HG02938 (cell line): ENCODE results near the gene C21orf58.

ENCODE experiments used
- ATAC-seq: cut with Tn5 transposase; IDR thresholded peaks from one replicate; pipeline ENCODE4 v1.9.1; 2021; ENCODE audit warnings: mild to moderate bottlenecking, moderate library complexity; ENCODE audit not compliant: unreplicated experiment

The C21orf58 gene

GRCh38 chr21:46354046-46354445 is 30.4 kb upstream of the C21orf58 start:
- ATAC-seq, result no peak

- no peak for ATAC-seq
Measured at GRCh38 chr21:46352913-46353312, 29.2 kb upstream of the C21orf58 start.

DNA sequence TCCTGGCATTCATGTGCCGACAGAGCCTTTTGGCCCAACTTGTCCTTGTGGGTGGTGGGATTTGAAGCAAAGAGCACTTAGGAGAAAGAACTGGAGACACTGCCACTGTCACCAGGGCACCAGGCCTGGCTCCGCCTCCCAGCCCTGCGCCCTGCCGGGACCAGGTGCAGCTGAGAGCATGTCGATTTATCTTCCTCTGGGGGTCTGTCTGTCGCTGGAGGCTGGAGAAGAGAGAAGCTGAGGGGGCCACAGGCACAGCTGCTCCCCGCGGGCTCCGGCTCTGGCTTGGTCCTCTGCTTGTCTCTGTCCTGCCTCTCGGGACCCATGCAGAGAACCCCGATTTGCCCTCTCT is 28.5 kb upstream of the C21orf58 start:
- no peak for ATAC-seq

GRCh38 chr21:46351476-46352163 is 27.9 kb upstream of the C21orf58 start:
- ATAC-seq, result no peak

GRCh38 chr21:46350981-46351380 is 27.3 kb upstream of the C21orf58 start:
- no peak for ATAC-seq

DNA sequence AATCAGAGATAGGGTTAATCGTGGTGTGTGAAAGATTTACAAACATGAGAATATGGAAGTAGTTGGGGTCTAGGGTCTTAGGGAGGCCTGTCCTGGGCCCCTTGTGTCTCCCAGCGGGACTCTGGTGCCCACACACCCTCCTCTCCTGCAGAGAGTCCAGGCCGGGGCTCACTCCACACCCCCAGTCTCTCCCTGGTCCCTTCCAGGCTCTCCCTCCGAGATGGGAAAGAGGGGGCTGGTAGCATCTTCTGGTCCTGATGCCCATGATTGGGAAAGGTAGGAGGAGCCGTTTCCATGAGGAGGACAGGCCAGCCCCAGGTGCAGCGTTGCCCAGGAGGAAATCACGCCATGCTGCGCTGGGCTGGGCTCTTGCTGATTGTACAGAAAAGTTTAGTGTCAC is 26.9 kb upstream of the C21orf58 start:
- ATAC-seq, result no peak

DNA sequence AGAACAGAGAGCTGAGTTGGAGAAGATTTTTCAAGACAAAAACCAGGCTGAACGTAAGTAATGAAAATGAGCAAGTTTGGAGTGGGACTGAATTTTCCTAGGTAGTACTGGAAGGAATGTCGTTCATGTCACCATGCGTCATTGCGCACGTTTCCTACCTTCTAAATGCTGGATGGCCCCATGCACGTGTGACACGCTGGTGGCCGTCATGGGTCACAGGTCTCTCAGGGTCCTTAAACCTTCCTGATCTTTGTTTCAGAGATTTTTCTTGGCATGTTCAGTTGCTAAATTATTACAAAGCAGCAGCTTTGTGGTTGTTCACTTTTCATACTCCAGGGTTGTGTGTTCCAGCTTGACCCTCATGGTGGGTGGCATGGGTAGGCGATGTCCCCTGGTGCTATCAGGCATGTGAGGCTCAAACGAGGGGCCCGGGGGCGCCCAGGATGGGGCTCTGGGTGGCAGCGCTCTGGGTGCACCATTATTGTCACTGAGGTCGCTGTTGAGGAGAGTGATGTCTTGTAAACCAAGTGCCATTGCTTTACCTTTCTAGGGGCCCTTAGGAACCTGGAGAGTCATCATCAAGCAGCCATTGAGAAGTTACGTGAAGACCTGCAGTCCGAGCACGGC is 25.6 kb upstream of the C21orf58 start:
- ATAC-seq, result no peak

- ATAC-seq, result no peak
Measured at GRCh38 chr21:46347791-46348381, 24.2 kb upstream of the C21orf58 start.

DNA sequence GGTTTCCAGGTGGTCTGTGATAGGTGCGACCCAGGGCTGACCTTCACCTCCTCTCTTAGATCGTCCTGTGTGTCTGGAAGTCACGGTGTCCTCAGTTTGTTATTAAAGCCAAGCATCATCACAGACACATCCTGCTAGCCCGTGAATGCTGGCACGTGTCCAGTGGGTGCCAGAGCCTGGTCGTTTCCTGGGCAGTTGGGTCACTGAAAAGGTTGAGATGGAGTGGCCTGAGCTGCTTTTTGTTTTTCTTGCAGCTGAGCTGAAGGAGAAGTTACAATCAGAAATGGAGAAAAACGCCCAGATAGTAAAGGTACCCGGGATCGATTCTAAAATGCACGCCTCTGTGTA is 23.5 kb upstream of the C21orf58 start:
- ATAC-seq, result no peak

DNA sequence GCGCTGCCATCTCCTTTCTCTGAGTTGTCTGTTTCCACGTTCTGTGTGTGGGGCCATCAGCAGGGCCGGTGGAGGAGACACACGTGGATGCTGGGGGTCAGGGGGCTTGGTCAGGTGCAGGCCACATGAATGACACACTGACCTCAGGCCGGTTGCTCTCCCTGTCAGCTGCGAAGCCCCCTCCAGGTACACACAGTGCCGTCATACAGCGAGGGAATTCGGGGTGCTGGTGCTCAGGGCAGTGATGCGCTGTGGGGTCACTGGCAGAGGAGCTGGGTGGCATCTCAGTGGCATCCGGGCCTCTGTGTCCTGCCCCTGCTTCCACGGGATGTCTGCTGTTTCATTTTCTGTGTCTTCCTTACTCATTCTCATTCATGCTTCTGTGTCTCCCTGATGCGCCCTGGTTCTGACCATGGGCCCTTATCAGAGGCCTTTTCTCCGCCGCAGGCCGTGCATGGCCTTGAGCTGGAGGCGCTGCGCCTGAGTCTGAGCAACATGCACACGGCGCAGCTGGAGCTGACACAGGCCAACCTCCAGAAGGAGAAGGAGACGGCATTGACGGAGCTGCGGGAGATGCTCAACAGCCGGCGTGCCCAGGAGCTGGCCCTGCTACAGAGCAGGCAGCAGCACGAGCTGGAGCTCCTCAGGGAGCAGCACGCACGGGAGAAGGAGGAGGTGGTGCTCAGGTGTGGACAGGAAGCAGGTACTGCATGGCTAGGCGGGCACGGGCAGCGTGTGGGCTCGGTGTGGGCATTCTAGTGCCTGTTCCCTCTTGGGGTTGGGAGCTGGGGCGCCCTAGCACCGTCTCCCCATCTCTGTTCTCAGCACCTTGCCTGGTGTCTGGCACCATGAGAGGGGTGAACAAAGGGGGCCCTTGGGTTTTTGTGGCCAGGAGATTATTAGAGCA is 22.9 kb upstream of the C21orf58 start:
- ATAC-seq, result no peak

DNA sequence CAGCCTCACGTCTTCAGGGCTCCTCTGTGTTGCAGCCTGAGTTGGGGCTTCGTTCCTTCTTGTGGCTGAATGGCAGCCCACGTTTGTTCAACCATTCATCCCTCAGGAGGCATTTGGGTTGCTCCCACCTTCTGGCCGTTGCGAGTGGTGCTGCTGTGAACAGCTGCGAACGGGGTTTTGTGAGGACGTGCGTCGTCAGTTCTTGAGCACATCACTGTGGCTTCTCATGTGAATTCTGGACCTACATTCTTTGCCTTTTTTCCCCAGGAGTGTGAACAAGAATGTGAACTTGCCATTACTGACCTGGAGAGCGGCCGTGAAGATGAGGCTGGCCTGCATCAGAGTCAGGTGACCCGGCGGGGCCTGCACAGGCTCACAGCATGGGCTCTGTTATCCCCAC is 22.2 kb upstream of the C21orf58 start:
- no peak for ATAC-seq

- ATAC-seq, result no peak
Measured at GRCh38 chr21:46344219-46344915, 20.7 kb upstream of the C21orf58 start.

GRCh38 chr21:46340998-46341397 is 17.3 kb upstream of the C21orf58 start:
- no peak for ATAC-seq

DNA sequence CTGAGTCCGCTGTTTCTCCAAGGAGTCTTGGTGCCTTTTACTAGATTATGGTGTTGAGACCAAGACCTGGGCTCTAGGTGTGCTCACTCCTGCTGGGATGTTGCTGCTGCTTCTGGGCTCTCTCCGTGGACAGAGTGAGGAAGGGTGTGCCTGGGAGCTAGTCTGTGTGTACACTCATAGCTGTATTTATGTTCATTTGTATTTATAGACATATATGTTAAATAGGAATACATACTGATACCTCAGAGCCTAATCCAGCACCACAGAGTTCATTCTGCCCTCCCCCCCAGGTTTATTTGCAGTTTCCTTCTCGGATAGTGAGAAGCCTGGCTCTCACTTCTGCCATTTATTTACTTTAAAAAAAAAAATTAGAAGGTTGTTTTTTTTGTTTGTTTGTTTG is 12.9 kb upstream of the C21orf58 start:
- no peak for ATAC-seq

- no peak for ATAC-seq
Measured at GRCh38 chr21:46334351-46335140, 10.9 kb upstream of the C21orf58 start.

DNA sequence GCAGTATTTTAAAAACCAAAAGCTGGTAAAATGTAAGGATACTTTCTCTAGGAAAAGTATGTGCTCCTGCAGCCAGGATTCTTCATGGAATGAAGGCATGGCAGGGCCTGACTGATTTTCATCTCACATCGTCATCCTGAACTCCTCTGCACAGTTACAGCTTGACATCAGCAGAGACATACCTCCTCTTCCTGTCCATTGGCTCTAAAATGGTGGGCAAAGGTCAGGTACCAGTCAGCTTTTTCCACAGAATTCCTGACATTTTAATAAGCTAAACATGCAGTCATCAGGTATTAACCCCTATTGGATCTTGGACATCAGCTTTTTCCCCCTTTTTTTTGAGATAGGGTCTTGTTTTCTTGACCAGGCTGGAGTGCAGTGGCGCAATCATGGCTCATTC is 6.1 kb upstream of the C21orf58 start:
- no peak for ATAC-seq

DNA sequence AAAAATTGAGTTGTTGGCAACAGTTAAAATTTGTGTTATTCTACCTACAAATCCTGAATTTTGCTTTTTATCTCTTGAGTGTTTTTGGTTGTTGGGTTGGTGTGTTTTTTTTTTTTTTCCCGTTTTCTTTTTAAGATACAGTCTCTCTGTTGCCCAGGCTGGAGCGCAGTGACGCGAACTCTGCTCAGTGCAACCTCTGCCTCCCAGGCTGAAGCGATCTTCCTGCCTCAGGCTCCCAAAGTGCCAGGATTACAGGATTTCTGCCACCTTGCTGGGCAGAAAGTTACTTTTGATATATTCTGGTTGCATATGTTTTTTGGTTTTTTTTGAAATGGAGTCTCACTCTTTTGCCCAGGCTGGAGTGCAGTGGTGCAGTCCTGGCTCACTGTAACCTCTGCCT is 4.5 kb upstream of the C21orf58 start:
- no peak for ATAC-seq

GRCh38 chr21:46327711-46328110 is 4.0 kb upstream of the C21orf58 start:
- no peak for ATAC-seq

DNA sequence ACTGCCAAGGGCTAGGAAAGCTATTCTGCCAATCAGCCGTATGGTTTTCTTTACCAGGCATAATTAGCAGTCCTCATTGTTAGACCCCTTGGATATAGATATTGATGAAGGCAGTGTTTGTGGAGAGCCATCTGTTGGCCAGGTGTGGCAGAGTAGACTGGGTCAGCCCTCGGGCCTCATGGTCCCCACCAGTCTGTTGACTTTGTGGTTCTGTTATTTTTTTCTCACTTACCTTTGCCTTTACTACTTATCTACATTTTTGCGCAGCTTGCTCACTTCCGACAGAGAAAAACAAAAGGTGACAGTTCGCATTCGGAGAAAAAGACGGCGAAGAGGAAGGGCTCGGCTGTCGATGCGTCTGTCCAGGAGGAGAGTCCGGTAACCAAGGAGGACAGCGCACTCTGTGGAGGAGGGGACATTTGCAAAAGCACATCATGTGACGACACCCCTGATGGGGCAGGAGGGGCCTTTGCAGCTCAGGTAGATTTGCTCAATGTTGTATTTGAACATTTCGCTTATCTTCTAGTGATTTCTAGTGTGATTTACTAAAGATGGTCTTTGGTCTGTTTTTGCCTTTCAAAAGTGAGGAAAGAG is 2.5 kb upstream of the C21orf58 start:
- no peak for ATAC-seq
